Activated CD4-positive, alpha-beta T cell treated with anti-CD3 and anti-CD28 coated beads, Interleukin-2, amount 50 U/mL, for 16 hours (primary cell): ENCODE results near the gene HES2.
"Not testable (repeated sequence)": the region's sequence is repeated elsewhere in the genome, so short reads cannot be mapped to it uniquely, and the experiment has no call there.

Source experiments
- DNase-seq: peaks from one replicate; pipeline ENCODE4 v3.0.0-alpha.2; 2020

Gene HES2

DNA sequence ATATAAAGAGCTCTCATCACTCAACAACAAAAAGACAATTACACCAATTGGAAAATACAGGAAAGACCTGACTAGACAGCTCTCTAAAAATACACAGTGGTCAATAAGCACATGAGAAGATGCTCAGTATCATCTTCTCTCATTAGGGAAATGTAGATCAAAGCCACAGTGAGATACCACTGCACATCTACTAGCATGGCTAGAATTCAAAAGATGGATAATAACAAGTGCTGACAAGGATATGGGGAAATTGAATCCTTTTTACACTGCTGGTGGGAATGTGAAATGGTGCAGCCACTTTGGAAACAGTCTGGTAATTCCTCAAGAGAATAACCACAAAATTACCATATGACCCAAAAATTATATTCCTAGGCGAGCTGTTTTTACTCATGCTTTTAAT is 35.6 kb downstream of the HES2 start:
- no peak for DNase-seq

DNA sequence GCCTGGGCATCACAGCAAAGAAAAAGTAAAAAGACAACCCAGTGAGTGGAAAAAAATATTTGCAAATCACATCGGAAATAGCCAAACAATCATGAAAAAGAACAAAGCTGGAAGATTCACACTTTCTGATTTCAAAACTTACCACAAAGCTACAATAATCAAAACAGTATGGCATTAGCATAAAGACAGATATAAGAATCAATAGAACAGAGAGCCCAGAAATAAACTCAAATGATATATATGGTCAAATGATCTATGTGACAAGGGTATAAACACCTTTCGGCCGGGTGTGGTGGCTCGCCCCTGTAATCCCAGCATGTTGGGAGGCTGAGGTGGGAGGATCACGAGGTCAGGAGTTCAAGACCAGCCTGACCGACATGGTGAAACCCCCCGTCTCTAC is 39.7 kb downstream of the HES2 start:
- no peak for DNase-seq

DNA sequence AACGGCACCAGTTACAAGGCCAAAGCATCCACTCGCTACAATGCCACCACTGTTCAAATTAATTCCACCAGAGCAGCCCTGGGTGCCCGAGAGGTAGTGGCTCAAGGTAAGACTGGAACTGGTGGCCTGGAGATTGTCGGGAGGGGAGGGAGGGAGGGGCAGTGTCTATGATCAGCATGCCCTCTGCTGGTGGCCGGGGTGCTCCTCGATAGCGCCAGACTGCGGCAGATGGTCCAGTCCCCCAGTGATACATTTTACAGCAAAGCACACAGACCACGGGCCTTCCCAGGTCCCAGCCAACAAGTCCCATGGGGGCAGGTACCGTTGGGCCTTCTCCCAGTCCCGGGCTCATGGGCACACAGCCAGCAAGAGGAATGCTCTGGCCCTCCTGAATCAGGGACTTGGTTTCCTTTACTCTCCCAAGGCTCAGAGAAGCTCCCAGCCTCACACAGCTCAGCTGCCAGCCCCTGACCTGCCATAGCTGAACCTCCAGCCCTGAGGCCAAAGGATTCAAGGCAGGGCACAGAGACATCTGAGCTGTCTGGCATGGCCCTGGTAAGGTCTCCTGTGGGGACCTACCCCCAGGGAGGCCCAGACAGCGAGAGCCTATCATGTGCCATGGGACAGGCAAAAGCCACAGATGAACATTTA is 41.5 kb downstream of the HES2 start:
- DNase-seq = no peak

DNA sequence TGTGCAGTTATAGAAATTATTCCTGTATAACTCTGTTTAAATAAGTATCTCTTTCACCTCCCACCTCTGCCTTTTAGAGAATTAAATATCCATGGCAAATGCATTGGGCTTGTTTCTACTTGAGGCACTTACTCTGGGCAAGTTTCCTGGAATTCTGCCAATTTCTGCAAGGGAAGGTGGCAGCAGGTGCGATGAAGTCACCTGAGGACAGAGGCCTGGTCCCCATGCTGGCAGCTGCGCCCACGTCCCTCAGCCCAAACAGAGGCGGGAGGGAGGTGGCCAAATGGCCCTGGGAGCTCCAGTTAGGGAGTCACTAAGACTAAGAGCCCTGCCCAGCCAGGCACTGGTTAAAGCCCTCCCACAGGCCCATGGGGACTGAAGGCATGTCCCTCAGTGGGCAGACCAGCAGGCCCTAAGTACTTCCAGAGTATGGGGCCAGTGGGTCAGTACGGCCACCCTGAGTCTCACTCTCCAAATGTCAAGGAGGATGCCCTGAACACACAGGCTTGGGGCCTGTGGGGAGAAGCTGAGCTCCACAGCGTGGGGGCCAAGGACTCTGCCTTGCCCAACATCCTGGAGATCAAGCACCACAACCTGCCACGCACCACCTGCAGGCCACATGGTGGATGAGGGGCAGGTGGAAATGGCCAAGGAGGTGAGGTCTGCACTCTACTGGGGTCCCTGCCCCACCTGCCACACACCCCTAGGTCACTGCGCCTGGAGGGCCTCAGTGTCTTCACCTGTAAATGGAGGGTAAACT is 45.6 kb downstream of the HES2 start:
- DNase-seq = no peak

DNA sequence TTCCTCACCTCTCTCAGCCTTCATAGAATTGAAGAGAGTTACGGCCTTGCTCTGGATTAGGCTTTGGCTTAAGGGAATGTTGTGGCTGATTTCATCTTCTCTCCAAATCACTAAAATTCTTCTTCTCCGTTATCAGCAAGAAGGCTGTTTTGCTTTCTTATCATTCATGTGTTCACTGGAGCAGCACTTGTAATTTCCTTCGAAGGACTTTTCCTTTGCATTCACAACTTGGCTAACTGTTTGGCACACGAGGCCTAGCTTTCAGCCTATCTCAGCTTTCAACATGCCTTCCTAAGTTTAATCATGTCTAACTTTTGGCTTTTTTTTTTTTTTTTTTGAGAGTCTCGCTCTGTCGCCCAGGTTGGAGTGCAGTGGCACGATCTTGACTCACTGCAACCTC is 47.5 kb downstream of the HES2 start:
- not testable (repeated sequence) for DNase-seq

DNA sequence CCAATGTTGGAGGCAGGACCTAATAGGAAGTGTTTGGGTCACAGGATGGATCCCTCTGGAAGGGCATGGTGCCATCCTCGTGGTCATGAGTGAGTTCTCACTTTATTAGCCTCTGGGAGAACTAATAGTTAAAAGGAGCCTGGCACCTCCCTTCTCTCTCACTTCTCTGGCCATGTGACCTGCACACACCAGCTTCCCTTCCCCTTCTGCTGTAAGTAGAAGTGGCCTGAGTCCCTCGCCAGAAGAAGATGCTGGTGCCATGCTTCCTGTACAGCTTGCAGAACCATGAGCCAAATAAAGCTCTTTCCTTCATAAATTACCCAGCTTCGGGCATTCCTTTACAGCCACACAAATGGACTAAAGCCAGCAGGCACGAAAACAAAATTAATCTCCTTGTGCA is 49.7 kb downstream of the HES2 start:
- DNase-seq = no peak

DNA sequence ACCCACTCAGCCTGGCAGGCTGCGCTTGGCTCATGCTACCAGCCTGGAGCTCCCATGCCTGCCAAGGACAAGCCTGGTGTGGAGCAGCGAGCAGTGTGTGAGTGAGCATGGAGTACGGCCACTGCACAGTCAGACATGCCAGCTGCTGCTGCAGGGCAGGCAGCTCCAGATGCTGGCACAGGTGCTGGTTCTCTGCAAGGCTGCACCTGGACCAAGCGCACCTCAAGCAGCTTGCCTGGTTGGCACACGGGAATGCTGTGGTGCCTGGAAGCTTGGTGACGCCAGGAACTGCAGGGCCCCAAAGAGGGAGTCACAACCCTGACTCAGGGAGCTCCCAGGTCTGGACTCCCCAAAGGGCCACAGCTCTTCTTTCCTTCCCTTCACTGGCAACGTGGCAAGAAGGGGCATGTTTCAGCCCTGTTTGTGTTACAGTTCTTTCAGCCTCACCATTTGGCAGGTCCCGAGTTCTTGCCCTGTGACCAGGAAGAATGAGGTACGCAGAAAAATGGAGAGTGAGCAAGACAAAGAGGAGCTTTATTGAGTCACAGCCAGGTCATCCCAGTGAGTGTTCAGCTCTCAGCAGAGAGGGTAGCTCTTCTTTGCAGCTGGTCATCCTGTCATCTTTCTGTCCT is 52.2 kb downstream of the HES2 start:
- no peak for DNase-seq

DNA sequence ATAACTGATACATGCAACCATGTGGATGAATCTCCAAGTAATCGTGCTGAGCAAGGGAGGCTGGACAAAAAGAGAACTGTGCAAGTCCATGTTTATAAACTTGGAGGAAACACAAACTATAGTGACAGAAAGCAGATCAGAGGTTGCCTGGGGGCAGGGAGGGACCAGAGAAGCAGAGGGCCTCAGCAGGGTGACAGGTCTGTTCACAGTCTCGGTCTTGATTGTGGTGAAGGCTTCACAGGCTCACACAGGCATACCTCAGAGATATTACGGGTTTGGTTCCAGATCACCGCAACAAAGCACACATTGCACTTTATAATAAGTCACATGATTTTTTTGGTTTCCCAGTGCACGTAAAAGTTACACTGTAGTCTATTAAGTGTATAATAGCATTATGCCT is 54.7 kb downstream of the HES2 start:
- no peak for DNase-seq

DNA sequence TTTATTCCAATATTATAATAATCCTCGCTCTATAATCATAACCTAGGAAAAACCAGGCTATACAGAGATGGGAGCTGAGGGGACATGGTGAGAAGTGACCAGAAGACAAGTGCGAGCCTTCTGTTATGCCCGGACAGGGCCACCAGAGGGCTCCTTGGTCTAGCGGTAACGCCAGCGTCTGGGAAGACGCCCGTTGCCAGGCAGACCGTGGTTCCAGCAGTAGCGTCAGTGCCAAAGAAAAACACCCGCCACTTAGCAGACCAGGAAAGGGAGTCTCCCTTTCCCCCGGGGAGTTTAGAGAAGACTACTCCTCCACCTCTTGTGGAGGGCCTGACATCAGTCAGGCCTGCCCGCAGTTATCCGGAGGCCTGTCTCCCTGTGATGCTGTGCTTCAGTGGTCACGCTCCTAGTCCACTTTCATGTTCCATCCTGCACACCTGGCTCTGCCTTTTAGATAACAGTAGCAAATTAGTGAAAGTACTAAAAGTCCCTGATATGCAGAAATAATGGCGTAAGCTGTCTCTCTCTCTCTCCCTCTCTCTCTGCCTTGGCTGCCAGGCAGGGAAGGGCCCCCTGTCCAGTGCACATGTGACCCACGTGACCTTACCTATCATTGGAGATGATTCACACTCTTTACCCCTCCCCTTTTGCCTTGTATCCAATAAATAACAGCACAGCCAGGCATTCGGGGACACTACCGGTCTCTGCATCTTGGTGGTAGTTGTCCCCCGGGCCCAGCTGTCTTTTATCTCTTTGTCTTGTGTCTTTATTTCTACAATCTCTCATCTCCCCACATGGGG is 56.4 kb downstream of the HES2 start:
- DNase-seq = not testable (repeated sequence)
